Choroid plexus epithelial cell (primary cell): ENCODE data around the gene PTBP1.
A peak's percentile ranks its signal among the peaks of the same experiment; 100 is the strongest.

ENCODE experiments used
- DNase-seq: peaks from one replicate; pipeline ENCODE4 v3.0.0-alpha.2; 2010; ENCODE audit warnings: low read depth
- H3K4me3 ChIP-seq: 2 replicates; pipeline ENCODE4 v1.5.1; 2011; ENCODE audit warnings: low read depth, mild to moderate bottlenecking, control low read depth, low read length, moderate library complexity
- TF ChIP-seq, protein P1 (sequence below): conservative IDR thresholded peaks from 2 replicates; pipeline ENCODE4 v1.5.1; 2011; ENCODE audit warnings: low read depth, mild to moderate bottlenecking, control low read depth, inconsistent platforms, low read length, moderate library complexity

The PTBP1 gene

DNA sequence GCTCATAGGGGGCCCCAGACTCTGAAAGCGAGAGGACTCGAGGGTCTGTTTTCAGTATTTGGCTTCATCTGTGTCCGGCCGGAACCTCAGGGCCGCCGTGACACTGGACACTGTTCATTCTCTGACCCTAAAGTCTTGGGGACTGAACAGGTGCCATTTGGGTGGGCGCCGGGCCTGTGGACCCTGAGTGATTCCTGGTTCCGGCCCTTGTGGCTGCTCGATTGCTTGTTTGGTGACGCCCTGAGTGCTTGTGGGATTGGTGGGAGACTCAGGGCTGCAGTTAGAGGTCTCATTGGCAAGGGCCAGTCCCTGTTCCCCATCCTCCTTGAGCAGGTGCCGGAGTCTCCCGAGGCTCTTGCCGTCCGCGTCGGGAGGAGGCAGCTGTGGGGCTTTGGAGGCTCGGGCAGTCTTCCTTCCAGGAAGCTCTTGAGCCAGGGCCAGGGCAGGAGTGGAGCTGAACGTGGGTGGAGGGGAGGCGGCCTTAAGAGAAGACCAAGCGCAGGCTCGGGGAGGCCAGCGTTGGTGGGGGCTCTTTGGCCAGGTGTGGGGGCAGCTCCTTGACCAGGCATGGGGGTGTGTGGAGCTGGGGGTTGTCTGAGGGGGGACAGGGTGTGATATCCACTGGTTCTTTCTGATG, 4.7 kb downstream of the PTBP1 start:
- peak overlapping the region; percentile 28 for H3K4me3 ChIP-seq
- TF ChIP-seq, protein P1, sequence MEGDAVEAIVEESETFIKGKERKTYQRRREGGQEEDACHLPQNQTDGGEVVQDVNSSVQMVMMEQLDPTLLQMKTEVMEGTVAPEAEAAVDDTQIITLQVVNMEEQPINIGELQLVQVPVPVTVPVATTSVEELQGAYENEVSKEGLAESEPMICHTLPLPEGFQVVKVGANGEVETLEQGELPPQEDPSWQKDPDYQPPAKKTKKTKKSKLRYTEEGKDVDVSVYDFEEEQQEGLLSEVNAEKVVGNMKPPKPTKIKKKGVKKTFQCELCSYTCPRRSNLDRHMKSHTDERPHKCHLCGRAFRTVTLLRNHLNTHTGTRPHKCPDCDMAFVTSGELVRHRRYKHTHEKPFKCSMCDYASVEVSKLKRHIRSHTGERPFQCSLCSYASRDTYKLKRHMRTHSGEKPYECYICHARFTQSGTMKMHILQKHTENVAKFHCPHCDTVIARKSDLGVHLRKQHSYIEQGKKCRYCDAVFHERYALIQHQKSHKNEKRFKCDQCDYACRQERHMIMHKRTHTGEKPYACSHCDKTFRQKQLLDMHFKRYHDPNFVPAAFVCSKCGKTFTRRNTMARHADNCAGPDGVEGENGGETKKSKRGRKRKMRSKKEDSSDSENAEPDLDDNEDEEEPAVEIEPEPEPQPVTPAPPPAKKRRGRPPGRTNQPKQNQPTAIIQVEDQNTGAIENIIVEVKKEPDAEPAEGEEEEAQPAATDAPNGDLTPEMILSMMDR, result no peak
- peak; percentile 64 for DNase-seq

DNA sequence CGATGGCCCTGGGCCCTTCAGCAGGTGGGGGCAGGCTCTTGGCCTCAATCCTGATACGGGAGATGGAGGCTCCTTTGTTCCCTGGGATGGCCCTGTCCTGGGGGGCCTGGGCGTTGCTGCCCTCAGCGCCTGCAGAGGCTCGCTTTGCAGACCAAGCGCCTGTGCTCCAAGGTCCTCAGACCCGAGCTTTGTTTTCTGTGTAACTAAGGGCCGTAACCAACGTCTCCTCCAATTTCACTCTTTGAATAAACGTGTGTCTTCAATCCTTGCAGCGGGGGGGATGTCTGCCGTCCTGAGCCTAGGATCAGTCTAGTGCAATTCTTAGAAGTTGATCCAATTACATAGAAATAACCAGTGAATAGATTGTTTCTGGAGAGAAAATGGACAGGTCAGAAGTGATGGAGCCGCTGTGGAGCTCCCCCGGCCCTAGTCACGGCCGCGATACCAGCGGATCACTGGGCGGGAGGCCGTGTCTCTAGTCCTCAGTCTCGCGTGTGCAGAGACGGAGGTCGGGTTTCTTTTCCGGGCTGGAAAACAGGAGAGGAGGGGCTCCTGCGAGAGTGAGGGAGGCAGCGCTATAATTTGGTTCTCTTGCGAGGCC, 5.3 kb downstream of the PTBP1 start:
- H3K4me3 ChIP-seq, result peak overlapping the region; percentile 28
- DNase-seq, result peak; percentile 81
- TF ChIP-seq, protein P1, result no peak

DNA sequence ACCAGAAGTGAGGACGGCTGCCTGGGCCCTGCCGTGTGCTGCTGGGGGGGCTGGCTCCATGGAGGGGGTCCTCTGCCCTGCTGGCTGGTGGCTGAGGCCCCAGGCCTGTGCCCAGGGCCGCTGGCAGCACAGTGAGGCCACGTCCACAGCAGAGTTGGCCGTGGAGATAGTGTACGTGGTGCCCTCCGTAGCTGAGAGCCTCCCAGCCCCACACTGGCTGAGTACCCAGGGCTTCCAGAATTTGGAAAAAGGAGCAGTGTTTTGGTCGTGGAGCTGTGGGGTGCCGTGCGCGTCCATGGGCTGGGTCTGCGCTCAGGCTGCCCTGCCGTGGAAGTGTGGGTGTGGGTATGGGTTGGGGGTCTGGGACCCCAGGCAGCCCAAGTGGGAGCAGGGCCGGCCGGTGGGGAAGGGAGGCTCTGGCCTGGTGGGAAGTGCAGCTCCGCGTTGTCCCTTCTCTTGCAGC, 5.9 kb downstream of the PTBP1 start:
- DNase-seq, result no peak
- H3K4me3 ChIP-seq, result no peak overlapping the region
- TF ChIP-seq, protein P1, result no peak

DNA sequence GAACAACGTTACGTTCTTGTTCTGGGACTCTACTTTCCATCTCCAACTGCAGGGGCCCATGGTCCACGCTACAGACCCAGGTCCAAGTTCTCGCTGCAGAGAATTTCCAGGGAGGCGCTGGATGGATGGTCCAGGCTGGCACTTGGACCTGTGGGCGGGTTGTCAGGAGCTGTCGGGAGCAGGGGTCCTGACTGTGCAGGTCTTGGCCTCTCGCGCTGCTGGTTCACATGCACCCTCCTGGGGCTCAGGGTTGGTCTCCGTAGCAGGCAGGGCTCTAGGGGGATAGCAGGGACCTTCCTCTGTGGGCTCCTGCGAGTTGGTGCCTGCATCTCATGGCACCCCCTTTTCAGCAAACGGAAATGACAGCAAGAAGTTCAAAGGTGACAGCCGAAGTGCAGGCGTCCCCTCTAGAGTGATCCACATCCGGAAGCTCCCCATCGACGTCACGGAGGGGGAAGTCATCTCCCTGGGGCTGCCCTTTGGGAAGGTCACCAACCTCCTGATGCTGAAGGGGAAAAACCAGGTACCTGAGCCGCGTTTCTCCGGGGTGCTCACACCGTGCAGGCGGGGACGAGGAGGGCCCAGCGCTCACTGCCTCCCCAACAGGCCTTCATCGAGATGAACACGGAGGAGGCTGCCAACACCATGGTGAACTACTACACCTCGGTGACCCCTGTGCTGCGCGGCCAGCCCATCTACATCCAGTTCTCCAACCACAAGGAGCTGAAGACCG, 6.6 kb downstream of the PTBP1 start:
- DNase-seq, result no peak
- TF ChIP-seq, protein P1, result no peak
- H3K4me3 ChIP-seq, result no peak overlapping the region

DNA sequence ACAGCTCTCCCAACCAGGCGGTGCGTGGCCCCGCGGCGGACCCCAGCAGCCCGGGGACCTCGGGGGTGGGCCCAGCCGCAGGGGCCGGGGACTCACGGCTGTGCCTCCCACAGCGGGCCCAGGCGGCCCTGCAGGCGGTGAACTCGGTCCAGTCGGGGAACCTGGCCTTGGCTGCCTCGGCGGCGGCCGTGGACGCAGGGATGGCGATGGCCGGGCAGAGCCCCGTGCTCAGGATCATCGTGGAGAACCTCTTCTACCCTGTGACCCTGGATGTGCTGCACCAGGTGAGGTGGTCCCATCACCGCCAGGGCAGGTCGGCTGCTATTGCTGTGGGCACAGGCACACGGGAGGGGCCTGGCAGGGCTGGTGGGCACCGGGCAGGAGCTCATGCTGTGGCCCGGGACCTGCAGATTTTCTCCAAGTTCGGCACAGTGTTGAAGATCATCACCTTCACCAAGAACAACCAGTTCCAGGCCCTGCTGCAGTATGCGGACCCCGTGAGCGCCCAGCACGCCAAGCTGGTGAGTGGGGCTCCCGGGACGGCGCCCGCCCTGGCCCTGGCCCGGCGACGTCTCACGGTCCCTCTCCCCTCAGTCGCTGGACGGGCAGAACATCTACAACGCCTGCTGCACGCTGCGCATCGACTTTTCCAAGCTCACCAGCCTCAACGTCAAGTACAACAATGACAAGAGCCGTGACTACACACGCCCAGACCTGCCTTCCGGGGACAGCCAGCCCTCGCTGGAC, 7.3 kb downstream of the PTBP1 start:
- H3K4me3 ChIP-seq, result no peak overlapping the region
- no peak for DNase-seq
- TF ChIP-seq, protein P1, result no peak

DNA sequence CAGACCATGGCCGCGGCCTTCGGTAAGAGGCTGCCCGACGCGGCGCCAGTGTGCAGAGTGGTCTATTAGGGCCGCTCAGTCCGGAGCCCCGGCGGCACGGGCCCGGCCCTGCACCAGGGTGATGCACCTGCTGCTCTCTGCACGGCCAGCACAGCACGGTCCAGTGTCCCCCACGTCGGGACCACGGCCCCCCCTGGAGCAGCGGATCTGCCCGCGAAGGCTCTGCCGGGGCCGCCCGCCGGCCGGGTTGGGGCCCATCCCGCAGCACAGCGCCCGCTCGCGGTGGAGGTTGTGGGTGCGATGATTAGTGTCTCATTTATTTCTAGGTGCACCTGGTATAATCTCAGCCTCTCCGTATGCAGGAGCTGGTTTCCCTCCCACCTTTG, 7.9 kb downstream of the PTBP1 start:
- TF ChIP-seq, protein P1, result no peak

More for the DNA sequence above, 7.9 kb downstream of the PTBP1 start:
- DNase-seq, result no peak
- H3K4me3 ChIP-seq, result no peak overlapping the region
